Muscle of leg (tissue), 11 donors: Measurements from ENCODE around the gene ARHGAP42. TPM values are rescaled to one million over a fixed set of nuclear protein-coding genes. Genes with fewer than 3 reads are reported as not detected.
"Not testable (repeated sequence)": the region's sequence is repeated elsewhere in the genome, so short reads cannot be mapped to it uniquely, and the experiment has no call there.

Experiments used
- DNase-seq: peaks from one replicate; pipeline ENCODE4 v3.0.0; 2013
- H3K27ac ChIP-seq: one replicate; pipeline ENCODE4 v1.5.1; 2013; ENCODE audit warnings: mild to moderate bottlenecking, low read length, control low read depth
- H3K27me3 ChIP-seq: one replicate; pipeline ENCODE4 v1.6.1; 2013; ENCODE audit warnings: low read length; ENCODE audit not compliant: control insufficient read depth, insufficient read depth
- H3K36me3 ChIP-seq: one replicate; pipeline ENCODE4 v1.6.1; 2013; ENCODE audit warnings: low read length; ENCODE audit not compliant: control insufficient read depth, insufficient read depth
- H3K4me1 ChIP-seq: one replicate; pipeline ENCODE4 v1.6.1; 2013; ENCODE audit warnings: low read length; ENCODE audit not compliant: control insufficient read depth, insufficient read depth
- H3K4me3 ChIP-seq: one replicate; pipeline ENCODE4 v1.5.1; 2013; ENCODE audit warnings: low read length, control low read depth
- H3K9me3 ChIP-seq: replicated peaks from 2 replicates; pipeline ENCODE4 v1.6.1; 2013; ENCODE audit warnings: low read depth, low read length; ENCODE audit not compliant: control insufficient read depth
- WGBS: methylation state at CpG from one replicate; pipeline ENCODE4 v1.1.5; 2013; ENCODE audit warnings: missing lambda C conversion rate; ENCODE audit not compliant: insufficient coverage; 5-methylcytosine and 5-hydroxymethylcytosine counted together
- polyA plus RNA-seq, 8 donors: library from polyadenylated mRNA; unstranded; fragments of 120-200 nt; gene quantifications; one replicate each; pipeline versions ENCODE4 v1.2.1 to v1.2.3, GENCODE V29; 2013; ENCODE audit warnings: inconsistent platforms in 1 of 8, low replicate concordance in 1 of 8; ENCODE audit not compliant: insufficient read length in 8 of 8, insufficient read depth in 1 of 8
- total RNA-seq: library from RNA; stranded (reverse); fragments of 120-200 nt; gene quantifications from one replicate; pipeline ENCODE4 v1.2.4, GENCODE V29; 2013

The ARHGAP42 gene
- total and polyA plus RNA-seq, 9 donors = 17.8 to 29.6 (median 24.4) TPM

DNA sequence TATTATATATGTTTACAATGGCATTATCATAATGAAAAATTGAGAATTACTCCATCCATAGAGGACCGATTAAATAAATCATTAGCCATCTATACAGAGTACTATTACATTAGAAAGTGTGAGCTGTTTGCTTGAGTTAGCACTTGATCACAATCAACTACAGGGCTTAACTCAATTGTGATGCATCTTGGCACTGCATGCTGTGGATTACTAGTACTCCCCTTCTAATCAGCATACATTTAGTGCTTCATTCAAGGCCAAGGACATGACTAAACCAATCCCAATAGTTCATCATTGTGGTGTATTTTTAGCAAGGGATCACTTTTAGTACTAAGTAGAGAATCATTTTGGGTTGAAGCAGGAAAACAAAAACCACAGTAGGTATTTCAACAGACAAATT is 23.5 kb upstream of the ARHGAP42 start:
- no peaks in the 10 kb centered on the region for H3K9me3 ChIP-seq
- no peak for DNase-seq
- H3K36me3 ChIP-seq = no peaks in the 10 kb centered on the region
- no CpG with 5 or more reads among the region's 1 CpG for WGBS
- no peaks in the 10 kb centered on the region for H3K27me3 ChIP-seq
- H3K4me1 ChIP-seq = no peaks in the 10 kb centered on the region
- H3K4me3 ChIP-seq = no peak overlapping the region
- no peak overlapping the region for H3K27ac ChIP-seq

DNA sequence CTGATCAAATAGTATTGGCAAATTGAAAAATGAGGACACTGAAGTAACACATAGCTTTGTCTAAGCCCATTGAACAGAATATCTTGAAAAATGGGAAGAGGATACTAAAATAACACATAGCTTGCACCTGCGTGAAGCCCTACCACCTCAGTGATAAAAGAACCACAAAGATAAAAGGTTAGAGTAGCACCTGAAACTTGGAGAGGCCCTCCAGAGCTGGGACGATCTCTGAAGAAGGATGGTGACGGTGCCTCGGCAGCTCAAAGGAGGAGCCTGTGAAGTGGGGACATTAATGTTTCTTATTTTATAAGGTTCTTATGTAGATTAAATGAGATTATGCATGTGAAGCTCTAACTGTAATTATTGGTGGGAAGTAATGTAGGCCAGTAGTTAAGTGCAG is 23.1 kb upstream of the ARHGAP42 start:
- Histone ChIP-seq H3K9me3 (no peaks in the 10 kb centered on the region), H3K36me3 (no peaks in the 10 kb centered on the region), H3K4me3 (no peak overlapping the region), H3K4me1 (no peaks in the 10 kb centered on the region), H3K27ac (no peak overlapping the region), H3K27me3 (no peaks in the 10 kb centered on the region)
- 100% methylated on average over 3 of the region's 4 CpGs for WGBS
- no peak for DNase-seq

- H3K27ac ChIP-seq, H3K4me3 ChIP-seq, H3K4me1 ChIP-seq, H3K36me3 ChIP-seq, H3K27me3 ChIP-seq, H3K9me3 ChIP-seq, DNase-seq: not testable (repeated sequence)
- WGBS = 90% methylated on average over 2 of the region's 3 CpGs
These were observed 20.3 kb upstream of the ARHGAP42 start for GRCh38 chr11:100666816-100667215.

DNA sequence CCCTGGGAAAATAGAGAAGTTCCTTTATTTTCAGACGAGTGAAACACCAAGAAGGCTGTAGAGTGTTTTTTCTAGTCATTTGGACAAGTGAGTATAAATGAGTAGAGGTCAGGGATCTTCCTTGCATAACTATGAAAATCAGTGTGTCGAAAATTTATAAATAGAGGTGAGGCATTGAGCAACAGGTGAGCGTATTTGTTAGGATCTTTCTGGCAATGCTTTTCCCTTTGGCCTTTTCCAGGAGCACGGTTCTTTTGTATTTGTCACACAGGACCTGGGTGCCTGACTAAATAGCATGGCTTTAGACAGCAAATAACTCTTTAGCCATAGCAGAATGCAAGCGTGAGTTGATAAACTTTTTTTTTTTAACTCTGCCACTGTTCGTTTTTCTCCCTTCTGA is 19.6 kb upstream of the ARHGAP42 start:
- Histone ChIP-seq H3K27ac (no peak overlapping the region), H3K4me1 (no peaks in the 10 kb centered on the region), H3K36me3 (no peaks in the 10 kb centered on the region), H3K9me3 (no peaks in the 10 kb centered on the region), H3K4me3 (no peak overlapping the region), H3K27me3 (no peaks in the 10 kb centered on the region)
- WGBS = 97% methylated on average over 3 of the region's 6 CpGs
- no peak for DNase-seq

GRCh38 chr11:100670140-100670539 is 16.9 kb upstream of the ARHGAP42 start:
- WGBS = 78% methylated on average over 1 of the region's 2 CpGs
- H3K27me3 ChIP-seq = no peaks in the 10 kb centered on the region
- no peaks in the 10 kb centered on the region for H3K36me3 ChIP-seq
- DNase-seq = no peak
- no peak overlapping the region for H3K4me3 ChIP-seq
- no peak overlapping the region for H3K27ac ChIP-seq
- H3K9me3 ChIP-seq = no peaks in the 10 kb centered on the region
- H3K4me1 ChIP-seq = no peaks in the 10 kb centered on the region

DNA sequence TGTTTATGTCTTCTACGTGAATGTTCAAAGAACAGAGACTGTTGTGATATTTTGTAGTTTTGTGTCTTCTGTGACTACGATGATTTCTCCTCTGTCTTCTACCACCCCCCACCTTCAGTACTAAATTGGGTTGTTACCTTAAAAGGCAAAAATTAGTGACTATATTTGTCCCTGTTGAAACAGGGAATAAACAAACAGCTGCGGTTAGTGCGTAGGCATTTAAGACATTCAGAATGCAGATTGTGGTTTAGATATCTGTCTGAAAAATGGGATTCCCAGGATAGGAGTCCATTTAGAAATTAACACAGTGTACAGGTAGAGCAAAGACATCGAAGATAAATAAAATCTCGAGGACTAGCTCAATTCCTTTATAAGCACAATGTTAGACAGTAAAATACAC is 15.6 kb upstream of the ARHGAP42 start:
- WGBS = no CpG with 5 or more reads among the region's 6 CpGs
- Histone ChIP-seq H3K4me1 (no peaks in the 10 kb centered on the region), H3K9me3 (no peaks in the 10 kb centered on the region), H3K4me3 (no peak overlapping the region), H3K27me3 (no peaks in the 10 kb centered on the region), H3K36me3 (no peaks in the 10 kb centered on the region), H3K27ac (no peak overlapping the region)
- DNase-seq = no peak

DNA sequence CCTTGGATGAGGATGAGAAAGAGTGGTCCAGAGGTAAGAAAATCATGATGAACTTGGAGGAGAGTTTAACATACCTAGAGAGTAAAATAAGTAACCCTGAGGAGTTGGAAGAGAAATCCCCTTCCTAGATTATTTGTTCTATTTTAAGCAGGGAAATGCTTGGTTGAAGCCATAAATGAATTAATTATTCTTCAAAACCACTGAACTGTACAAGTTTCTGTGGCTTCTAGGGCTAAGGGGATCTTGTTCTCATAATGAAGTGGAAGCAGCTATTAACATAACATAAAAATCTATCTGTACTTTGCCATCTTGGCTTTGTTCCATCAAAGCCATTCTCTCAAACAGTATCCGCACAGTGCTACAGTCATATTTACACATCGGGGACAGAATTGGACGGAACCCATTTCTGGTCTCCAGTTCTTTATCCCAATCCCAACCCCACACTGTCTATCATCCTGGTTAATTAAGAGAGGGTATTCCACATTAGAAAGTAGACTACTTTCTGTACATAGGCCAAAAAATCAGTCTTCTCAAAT is 14.5 kb upstream of the ARHGAP42 start:
- no peak overlapping the region for H3K4me3 ChIP-seq
- no peak for DNase-seq
- no peaks in the 10 kb centered on the region for H3K36me3 ChIP-seq
- no peaks in the 10 kb centered on the region for H3K27me3 ChIP-seq
- no CpG with 5 or more reads among the region's 3 CpGs for WGBS
- no peak overlapping the region for H3K27ac ChIP-seq
- H3K4me1 ChIP-seq = no peaks in the 10 kb centered on the region
- H3K9me3 ChIP-seq = no peaks in the 10 kb centered on the region

DNA sequence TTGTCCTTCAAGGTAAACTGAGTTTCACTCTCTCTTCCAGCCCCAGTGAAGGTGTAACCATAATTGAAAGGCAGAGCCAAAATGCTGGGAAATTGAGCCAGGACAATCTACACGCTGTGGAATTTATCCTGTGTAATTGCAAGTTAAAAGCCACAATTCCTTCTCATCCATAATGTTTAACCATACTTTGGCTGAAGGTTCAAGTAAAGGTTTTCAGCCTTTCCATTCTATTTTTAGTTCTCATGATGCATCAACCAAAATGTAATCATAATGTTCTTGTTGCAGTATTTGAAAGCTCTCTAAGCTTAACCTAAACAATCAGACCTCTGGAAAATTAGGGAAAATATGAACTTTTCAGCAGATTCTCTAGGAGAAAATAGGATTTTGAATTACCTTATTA is 14.0 kb upstream of the ARHGAP42 start:
- H3K9me3 ChIP-seq = no peaks in the 10 kb centered on the region
- no peak overlapping the region for H3K4me3 ChIP-seq
- no peaks in the 10 kb centered on the region for H3K4me1 ChIP-seq
- H3K36me3 ChIP-seq = no peaks in the 10 kb centered on the region
- no peak for DNase-seq
- H3K27me3 ChIP-seq = no peaks in the 10 kb centered on the region
- H3K27ac ChIP-seq = no peak overlapping the region
- WGBS = no CpG with 5 or more reads among the region's 1 CpG

GRCh38 chr11:100674212-100674611 is 12.9 kb upstream of the ARHGAP42 start:
- no peak for DNase-seq
- no peak overlapping the region for H3K27ac ChIP-seq

GRCh38 chr11:100675115-100675650 is 11.9 kb upstream of the ARHGAP42 start:
- H3K4me3 ChIP-seq = no peak overlapping the region
- H3K27me3 ChIP-seq = no peaks in the 10 kb centered on the region
- no peaks in the 10 kb centered on the region for H3K9me3 ChIP-seq
- no peaks in the 10 kb centered on the region for H3K4me1 ChIP-seq
- H3K36me3 ChIP-seq = no peaks in the 10 kb centered on the region
- no peak overlapping the region for H3K27ac ChIP-seq
- WGBS = 65% methylated on average over 2 of the region's 4 CpGs
- no peak for DNase-seq

More at GRCh38 chr11:100674212-100674611, 12.9 kb upstream of the ARHGAP42 start:
- Histone ChIP-seq H3K36me3 (no peaks in the 10 kb centered on the region), H3K27me3 (no peaks in the 10 kb centered on the region), H3K4me1 (no peaks in the 10 kb centered on the region), H3K4me3 (no peak overlapping the region), H3K9me3 (no peaks in the 10 kb centered on the region)
- no CpG with 5 or more reads among the region's 7 CpGs for WGBS

- no peaks in the 10 kb centered on the region for H3K27me3 ChIP-seq
- no peak overlapping the region for H3K27ac ChIP-seq
- H3K9me3 ChIP-seq = no peaks in the 10 kb centered on the region
- peaks cover 3% of the 10 kb centered on the region for H3K4me1 ChIP-seq
- no peaks in the 10 kb centered on the region for H3K36me3 ChIP-seq
- no peak overlapping the region for H3K4me3 ChIP-seq
- 78% methylated on average over 2 of the region's 4 CpGs for WGBS
- no peak for DNase-seq
These were observed 10.2 kb upstream of the ARHGAP42 start for GRCh38 chr11:100676901-100677300.
